Measurements from ENCODE around the gene SNX20.

DNA sequence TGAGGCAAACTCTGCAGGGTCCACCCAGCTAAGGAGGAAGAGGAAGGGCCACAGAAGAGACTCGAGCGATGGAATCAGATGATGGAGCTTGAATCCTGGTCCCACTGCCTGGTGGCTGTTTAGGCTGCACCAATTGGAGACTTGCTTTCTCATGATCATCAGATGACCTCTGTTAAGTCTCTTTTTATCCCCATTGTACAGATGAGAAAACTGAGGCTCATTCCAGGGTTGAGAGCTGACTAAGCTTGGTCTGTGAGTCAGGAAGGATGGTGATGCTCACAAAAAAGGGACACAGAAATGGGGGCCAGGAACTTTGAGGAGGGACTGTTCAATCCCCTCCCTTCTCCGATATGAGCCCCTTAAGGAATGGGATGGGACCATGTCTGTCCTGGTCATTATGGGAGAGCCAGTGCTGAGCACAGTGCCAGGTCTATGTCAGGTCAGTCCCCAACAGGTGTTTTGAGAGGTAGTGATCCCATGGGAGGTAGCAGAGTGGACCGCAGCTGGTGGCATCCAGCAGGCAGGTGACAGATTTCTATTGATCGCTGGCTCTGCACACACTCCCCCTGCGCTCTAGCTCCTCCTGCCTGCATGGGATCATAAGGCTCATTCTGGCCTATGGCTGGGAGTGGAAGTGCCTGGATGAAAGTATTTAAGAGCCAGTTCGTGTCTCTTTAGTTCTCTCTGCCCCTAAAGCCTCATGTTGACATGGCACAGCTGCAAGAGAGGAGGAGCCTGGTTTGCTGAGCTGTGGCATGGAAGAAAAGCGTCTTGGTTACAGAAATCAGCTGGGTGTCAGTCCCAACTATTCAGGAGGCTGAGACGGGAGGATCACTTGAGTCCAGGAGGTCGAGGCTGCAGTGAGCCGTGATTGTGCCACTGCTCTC, 27.2 kb downstream of the SNX20 start:
- TF ChIP-seq, protein P1, sequence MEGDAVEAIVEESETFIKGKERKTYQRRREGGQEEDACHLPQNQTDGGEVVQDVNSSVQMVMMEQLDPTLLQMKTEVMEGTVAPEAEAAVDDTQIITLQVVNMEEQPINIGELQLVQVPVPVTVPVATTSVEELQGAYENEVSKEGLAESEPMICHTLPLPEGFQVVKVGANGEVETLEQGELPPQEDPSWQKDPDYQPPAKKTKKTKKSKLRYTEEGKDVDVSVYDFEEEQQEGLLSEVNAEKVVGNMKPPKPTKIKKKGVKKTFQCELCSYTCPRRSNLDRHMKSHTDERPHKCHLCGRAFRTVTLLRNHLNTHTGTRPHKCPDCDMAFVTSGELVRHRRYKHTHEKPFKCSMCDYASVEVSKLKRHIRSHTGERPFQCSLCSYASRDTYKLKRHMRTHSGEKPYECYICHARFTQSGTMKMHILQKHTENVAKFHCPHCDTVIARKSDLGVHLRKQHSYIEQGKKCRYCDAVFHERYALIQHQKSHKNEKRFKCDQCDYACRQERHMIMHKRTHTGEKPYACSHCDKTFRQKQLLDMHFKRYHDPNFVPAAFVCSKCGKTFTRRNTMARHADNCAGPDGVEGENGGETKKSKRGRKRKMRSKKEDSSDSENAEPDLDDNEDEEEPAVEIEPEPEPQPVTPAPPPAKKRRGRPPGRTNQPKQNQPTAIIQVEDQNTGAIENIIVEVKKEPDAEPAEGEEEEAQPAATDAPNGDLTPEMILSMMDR (IDR thresholded peaks at IDR 0.05; ENCODE audit: low read depth, low read length) = no peak
- no peak for TF ChIP-seq EZH2phosphoT487 (IDR thresholded peaks at IDR 0.05; ENCODE audit: low read depth)

Data from OCI-LY3 (cell line).